Epithelial cell of prostate (primary cell): Measurements from ENCODE around the gene PTPN12.
A peak's percentile ranks its signal among the peaks of the same experiment; 100 is the strongest.
"Not testable (repeated sequence)": the region's sequence is repeated elsewhere in the genome, so short reads cannot be mapped to it uniquely, and the experiment has no call there.

ENCODE experiments used
- DNase-seq: peaks from one replicate; pipeline ENCODE4 v3.0.0-alpha.2; 2011; ENCODE audit warnings: low read depth, low spot score
- H3K27ac ChIP-seq: fragments of 450-650 bp; 2 replicates; pipeline ENCODE4 v1.5.1; 2017; ENCODE audit warnings: mild to moderate bottlenecking

Gene PTPN12

GRCh38 chr7:77537136-77537777 is at the start of gene PTPN12:
Gene PTPN12, plus strand, starts transcription at chr7:77537295. Its CDS starts 252 bp downstream, at chr7:77537547.
- DNase-seq = no peak
- H3K27ac ChIP-seq = peak within 1 kb of the TSS; percentile 99

DNA sequence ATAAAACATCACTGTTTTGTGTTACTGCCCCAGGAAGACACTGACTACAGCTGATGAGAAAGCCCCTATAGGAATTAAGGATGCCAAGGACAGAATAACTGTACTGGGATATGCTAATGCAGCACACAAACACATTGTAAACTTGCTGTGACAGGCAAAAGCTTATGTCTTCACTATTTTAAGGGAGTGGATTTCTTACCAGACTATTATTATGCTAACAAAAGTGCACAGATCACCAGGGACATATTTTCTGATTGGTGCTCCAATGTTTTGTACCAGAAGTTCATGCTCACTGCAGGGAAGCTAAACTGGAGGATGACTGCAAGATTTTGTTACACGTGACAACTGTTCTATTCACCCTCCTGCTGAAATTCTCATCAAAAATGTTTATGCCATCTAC is 48.1 kb upstream of the PTPN12 start:
- no peak overlapping the region for H3K27ac ChIP-seq
- DNase-seq = no peak

DNA sequence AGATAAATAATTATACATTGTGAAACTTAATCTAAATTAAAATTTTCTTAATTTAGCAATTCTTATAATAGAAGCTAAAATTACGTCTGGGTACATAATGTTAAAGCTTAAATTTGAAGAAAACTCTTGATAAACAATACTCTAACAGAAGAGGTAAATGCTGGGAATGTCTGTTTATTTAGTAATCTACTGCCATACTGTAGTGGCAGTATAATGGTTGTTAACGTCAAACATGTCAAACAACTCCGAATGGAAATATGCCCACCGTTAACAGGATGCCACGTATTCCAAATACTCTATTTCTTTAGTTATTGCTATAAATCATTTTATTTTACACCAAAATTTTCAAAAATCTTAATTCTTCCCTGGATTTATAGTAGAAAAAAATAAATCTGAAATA is 40.0 kb upstream of the PTPN12 start:
- H3K27ac ChIP-seq = no peak overlapping the region
- DNase-seq = no peak

DNA sequence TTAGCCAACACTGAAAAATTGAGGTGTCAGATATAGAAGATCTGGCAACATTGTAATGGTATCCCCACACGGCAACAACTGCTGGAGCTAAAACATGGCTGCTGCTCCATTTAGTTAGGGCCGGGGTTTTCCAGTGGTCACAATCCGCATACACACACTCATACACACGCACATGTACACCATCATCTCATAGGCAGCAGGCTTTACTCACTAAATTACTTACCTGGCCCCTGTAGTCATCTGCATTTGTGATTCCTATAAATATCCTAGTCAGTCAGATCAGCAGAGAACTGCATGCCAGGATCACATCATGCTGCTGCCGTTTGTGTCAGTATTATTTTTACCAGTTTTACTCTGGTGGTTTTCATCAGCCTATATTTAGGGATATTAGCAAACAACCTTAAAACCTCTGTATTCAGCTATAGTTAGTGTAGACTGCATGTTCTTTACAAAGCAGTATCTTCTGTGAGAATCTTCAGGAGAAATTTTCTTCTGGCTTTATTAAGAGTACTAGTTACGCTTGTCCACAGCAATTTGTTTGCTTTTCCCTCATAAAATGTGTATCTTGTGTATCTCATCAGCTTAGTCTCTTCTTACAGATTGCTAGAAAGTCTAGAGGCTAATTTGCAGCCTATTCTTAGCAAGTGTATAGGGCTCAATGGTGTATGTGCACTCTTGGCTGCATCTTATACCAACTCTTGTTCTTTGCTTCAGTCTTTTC is 38.3 kb upstream of the PTPN12 start:
- H3K27ac ChIP-seq = no peak overlapping the region
- no peak for DNase-seq

GRCh38 chr7:77501192-77501515 is 35.9 kb upstream of the PTPN12 start:
- no peak overlapping the region for H3K27ac ChIP-seq
- no peak for DNase-seq

DNA sequence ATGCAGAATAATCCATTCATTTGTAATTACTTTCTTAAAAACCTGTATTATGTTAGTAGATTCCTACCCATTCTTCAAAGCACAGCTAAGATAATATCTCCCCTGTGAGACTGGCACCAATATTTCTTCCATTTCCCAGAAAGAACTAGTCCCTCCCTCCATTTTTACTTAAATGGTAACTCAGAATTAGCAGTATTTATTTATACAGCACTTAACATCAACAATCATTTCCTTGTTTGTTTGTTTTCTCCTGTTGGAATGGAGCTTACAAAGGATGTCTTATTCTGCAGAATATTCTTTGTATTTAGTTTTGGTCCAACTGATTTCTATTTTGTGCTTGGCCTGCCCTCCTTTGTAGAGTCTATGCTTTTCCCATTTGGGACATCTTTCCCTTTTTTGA is 32.1 kb upstream of the PTPN12 start:
- H3K27ac ChIP-seq = no peak overlapping the region
- no peak for DNase-seq

DNA sequence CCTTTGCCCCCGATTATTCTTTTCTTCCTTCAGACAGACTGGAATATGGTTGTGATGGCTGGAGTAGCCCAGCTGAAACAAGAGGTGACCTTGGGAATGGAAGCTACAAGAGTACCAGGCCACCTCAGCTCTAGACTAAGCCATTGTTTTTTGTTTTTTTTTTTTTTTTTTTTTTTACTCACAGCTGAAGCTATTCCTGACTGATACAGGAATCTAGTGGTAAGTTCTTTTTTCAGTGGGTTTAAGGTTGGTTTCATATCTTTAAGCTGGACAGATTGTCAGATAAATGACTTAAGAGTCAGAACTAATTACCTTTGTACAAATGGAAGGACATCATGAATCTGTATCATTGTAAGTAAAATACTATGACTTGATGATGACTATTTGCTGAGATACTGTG is 30.2 kb upstream of the PTPN12 start:
- H3K27ac ChIP-seq = no peak overlapping the region

GRCh38 chr7:77513002-77513670 is 24.0 kb upstream of the PTPN12 start:
- not testable (repeated sequence) for DNase-seq, H3K27ac ChIP-seq

More for the DNA sequence above, 30.2 kb upstream of the PTPN12 start:
- no peak for DNase-seq

GRCh38 chr7:77516085-77516484 is 21.0 kb upstream of the PTPN12 start:
- no peak overlapping the region for H3K27ac ChIP-seq
- no peak for DNase-seq

- DNase-seq = no peak
These were observed 16.8 kb upstream of the PTPN12 start for GRCh38 chr7:77520261-77520660.

DNA sequence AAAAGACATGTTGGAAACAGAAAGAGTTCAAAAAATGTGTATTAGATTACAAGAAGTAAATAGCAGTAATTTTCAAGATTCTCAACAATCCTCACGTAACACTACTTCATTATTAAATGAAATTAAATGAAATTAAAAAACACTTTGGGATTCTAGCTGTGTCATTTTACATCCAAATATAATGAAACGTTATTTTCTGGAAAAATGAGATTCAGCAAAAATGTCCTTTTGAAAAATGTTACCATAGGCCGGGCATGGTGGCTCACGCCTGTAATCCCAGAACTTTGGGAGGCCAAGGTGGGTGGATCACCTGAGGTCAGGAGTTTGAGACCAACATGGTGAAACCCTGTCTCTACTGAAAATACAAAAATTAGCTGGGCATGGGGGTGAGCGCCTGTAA is 15.6 kb upstream of the PTPN12 start:
- not testable (repeated sequence) for DNase-seq, H3K27ac ChIP-seq

More at GRCh38 chr7:77520261-77520660, 16.8 kb upstream of the PTPN12 start:
- no peak overlapping the region for H3K27ac ChIP-seq

GRCh38 chr7:77524731-77525130 is 12.4 kb upstream of the PTPN12 start:
- DNase-seq = no peak
- H3K27ac ChIP-seq = peak overlapping the region; percentile 88

GRCh38 chr7:77525231-77525630 is 11.9 kb upstream of the PTPN12 start:
- DNase-seq = no peak
- H3K27ac ChIP-seq = peak overlapping the region; percentile 88

- DNase-seq = peak; percentile 94
- H3K27ac ChIP-seq = peak overlapping the region; percentile 88
These were observed 8.7 kb upstream of the PTPN12 start for GRCh38 chr7:77528368-77528767.

GRCh38 chr7:77529279-77529678 is 7.8 kb upstream of the PTPN12 start:
- DNase-seq = no peak
- H3K27ac ChIP-seq = peak overlapping the region; percentile 88

GRCh38 chr7:77531038-77531437 is 6.1 kb upstream of the PTPN12 start:
- no peak overlapping the region for H3K27ac ChIP-seq
- no peak for DNase-seq

DNA sequence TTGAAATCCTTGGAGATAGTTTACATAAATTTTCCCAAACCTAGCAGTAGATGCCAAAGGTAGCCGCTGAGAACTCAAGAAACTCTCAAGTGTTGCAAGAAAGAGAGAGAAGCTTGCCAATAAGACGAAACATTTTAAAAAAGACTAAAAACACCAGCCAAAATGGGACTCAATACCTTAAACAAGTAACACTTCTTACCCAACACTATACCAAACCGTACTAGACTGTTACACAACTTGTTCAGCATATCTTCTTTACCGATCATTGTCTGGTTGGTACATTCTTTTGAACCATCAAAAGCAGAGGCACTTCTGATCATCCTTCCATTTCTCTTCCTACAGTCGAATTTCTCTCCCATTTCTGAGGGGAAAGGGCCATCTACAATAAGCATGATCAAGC is 4.8 kb upstream of the PTPN12 start:
- no peak for DNase-seq
- H3K27ac ChIP-seq = peak overlapping the region; percentile 35

GRCh38 chr7:77532732-77533131 is 4.4 kb upstream of the PTPN12 start:
- peak overlapping the region; percentile 35 for H3K27ac ChIP-seq
- DNase-seq = not testable (repeated sequence)

DNA sequence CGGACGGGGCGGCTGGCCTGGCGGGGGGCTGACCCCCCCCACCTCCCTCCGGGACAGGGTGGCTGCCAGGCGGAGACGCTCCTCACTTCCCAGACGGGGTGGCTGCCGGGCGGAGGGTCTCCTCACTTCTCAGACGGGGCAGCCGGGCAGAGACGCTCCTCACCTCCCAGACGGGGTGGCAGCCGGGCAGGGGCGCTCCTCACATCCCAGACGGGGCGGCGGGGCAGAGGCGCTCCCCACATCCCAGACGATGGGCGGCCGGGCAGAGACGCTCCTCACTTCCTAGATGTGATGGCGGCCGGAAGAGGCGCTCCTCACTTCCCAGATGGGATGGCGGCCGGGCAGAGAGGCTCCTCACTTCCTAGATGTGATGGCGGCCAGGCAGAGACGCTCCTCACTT is 3.0 kb upstream of the PTPN12 start:
- DNase-seq, H3K27ac ChIP-seq: not testable (repeated sequence)

GRCh38 chr7:77536017-77536412 is 1.1 kb upstream of the PTPN12 start:
- DNase-seq = no peak
- H3K27ac ChIP-seq = peak overlapping the region; percentile 99

DNA sequence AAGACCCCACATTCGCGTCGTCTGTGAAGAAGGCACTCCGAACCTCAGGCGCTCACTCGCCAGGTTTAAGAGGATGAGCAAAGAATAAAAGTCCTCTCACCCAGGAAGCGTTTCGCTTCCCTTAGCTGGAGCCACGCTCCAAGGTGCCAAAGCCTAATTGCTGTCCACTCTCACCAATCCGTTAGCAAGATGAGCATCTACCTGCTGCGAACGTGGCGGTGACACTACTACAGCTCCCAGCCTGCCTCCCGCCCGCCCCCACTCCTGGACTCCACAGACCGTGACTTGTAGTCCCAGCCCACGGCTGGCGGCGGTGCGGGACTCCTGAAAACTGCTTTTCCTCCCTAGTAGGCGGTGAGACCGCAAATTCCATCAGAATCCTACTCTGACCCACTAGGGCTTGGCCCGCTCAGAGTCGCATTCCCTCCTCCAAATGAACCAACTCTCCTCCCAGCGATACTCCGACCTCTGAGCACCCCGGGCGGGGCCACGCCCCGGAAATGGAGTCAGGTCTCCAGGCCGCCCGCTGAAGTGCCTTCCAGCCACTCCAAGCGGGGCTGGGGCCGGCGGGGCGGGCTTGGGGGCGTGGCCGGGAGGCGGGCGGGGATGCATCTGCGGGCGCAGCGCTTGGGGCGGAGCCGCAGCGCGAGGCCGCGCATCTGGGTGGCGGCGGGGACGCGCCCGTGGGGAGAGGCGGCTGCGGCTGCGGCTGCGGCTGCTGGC is 521 bp upstream of the PTPN12 start:
- peak overlapping the region; percentile 99 for H3K27ac ChIP-seq
- peak; percentile 77 for DNase-seq
